ENCODE results near the gene MMP21. TPM values are rescaled to one million over a fixed set of nuclear protein-coding genes. Genes with fewer than 3 reads are reported as not detected.

The MMP21 gene
- total and polyA plus RNA-seq, 2 of the 13 experiments (the other 11 are each of a cell fraction or from before 2014, with no cell fraction given), result not detected

- TF ChIP-seq ZNF883 (CRISPR knock-in tag; IDR thresholded peaks at IDR 0.05; ENCODE audit: not compliant biosample characterization) (peak; percentile 65), ATRX (CRISPR knock-in tag; IDR thresholded peaks at IDR 0.05; ENCODE audit: borderline replicate concordance) (no peak), ZNF354B (CRISPR knock-in tag; IDR thresholded peaks at IDR 0.05) (no peak), ZMYM2 (CRISPR knock-in tag; IDR thresholded peaks at IDR 0.05) (no peak), HOXA9 (CRISPR knock-in tag; IDR thresholded peaks at IDR 0.05; ENCODE audit: borderline replicate concordance) (peak; percentile 88), SNAI1 (CRISPR knock-in tag; IDR thresholded peaks at IDR 0.05; ENCODE audit: borderline replicate concordance) (peak; percentile 68; the same call in 1 of the 2 replicates), ATM (IDR thresholded peaks at IDR 0.05; ENCODE audit: borderline replicate concordance) (no peak), PRPF4 (IDR thresholded peaks at IDR 0.05; ENCODE audit: low read depth, low read length, poor library complexity, severe bottlenecking) (no peak), SATB2 (CRISPR knock-in tag; IDR thresholded peaks at IDR 0.05) (peak; percentile 37; the same call in 1 of the 2 replicates), PLSCR1 (CRISPR knock-in tag; IDR thresholded peaks at IDR 0.05; ENCODE audit: borderline replicate concordance) (no peak; the same call in 1 of the 2 replicates), ETV6 (CRISPR knock-in tag; conservative IDR thresholded peaks at IDR 0.05) (peak; percentile 59; the same call in 1 of the 2 replicates), RAD21 (CRISPR knock-in tag; IDR thresholded peaks at IDR 0.05) (0 out of 2 replicates have a peak, but pooled peaks have one; percentile 17), ZNF574 (CRISPR knock-in tag; IDR thresholded peaks at IDR 0.05) (peak; percentile 87), NKX3-1 (CRISPR knock-in tag; IDR thresholded peaks at IDR 0.05) (peak; percentile 50; the same call in 1 of the 2 replicates), KMT2A (CRISPR knock-in tag; IDR thresholded peaks at IDR 0.05) (peak; percentile 92), SOX6 (IDR thresholded peaks at IDR 0.05) (no peak), SOX6 (CRISPR knock-in tag; IDR thresholded peaks at IDR 0.05) (peak; percentile 54; the same call in 1 of the 2 replicates), CTCF (CRISPR knock-in tag; IDR thresholded peaks at IDR 0.05) (no peak), CHD4 (IDR thresholded peaks at IDR 0.05; ENCODE audit: borderline replicate concordance, low read length) (no peak), REXO4 (CRISPR knock-in tag; IDR thresholded peaks at IDR 0.05; ENCODE audit: borderline replicate concordance) (no peak; the same call in 1 of the 2 replicates), ELF1 (CRISPR knock-in tag; IDR thresholded peaks at IDR 0.05) (peak; percentile 93), ZBTB8A (CRISPR knock-in tag; IDR thresholded peaks at IDR 0.05; ENCODE audit: borderline replicate concordance, low read depth) (peak; percentile 46; the same call in 1 of the 2 replicates), ZNF337 (CRISPR knock-in tag; IDR thresholded peaks at IDR 0.05; ENCODE audit: borderline replicate concordance, low read depth) (no peak), CBX2 (IDR thresholded peaks at IDR 0.05; ENCODE audit: low read depth, low read length) (no peak), CBX2 (CRISPR knock-in tag; IDR thresholded peaks at IDR 0.05; ENCODE audit: low read depth) (no peak), HMG20A (CRISPR knock-in tag; IDR thresholded peaks at IDR 0.05; ENCODE audit: borderline replicate concordance) (no peak)
These were observed 56.2 kb downstream of the MMP21 start, which contains the start of gene EDRF1 (continued) for GRCh38 chr10:125719173-125720001.
